Upper lobe of left lung (tissue), 4 donors: ENCODE measurements around the gene JMJD1C.

Experiments used
- EP300 ChIP-seq, 4 donors: sonication (generic); formaldehyde crosslinking; IDR thresholded peaks; one replicate each; pipeline ENCODE4 v1.5.1; 2017; ENCODE audit warnings: antibody characterized with exemption in 4 of 4, control low read depth in 2 of 4
- POLR2A ChIP-seq, 4 donors: fragments of 450-650 bp; IDR thresholded peaks; one replicate each; pipeline ENCODE4 v1.5.1; 2016 to 2017; ENCODE audit warnings: antibody characterized with exemption in 4 of 4, mild to moderate bottlenecking in 2 of 4
- TF ChIP-seq, protein P1 (sequence below), 6 experiments: fragments of 450-650 bp in 4 of 6; fragments of 200-600 bp in 2 of 6; sonication (generic) in 2 of 6; IDR thresholded peaks; one replicate each; pipeline ENCODE4 v1.5.1; 2016 to 2019; ENCODE audit warnings: antibody characterized with exemption in 6 of 6

- TF ChIP-seq POLR2A (IDR thresholded peaks at IDR 0.05), result no peak
- TF ChIP-seq, protein P1, sequence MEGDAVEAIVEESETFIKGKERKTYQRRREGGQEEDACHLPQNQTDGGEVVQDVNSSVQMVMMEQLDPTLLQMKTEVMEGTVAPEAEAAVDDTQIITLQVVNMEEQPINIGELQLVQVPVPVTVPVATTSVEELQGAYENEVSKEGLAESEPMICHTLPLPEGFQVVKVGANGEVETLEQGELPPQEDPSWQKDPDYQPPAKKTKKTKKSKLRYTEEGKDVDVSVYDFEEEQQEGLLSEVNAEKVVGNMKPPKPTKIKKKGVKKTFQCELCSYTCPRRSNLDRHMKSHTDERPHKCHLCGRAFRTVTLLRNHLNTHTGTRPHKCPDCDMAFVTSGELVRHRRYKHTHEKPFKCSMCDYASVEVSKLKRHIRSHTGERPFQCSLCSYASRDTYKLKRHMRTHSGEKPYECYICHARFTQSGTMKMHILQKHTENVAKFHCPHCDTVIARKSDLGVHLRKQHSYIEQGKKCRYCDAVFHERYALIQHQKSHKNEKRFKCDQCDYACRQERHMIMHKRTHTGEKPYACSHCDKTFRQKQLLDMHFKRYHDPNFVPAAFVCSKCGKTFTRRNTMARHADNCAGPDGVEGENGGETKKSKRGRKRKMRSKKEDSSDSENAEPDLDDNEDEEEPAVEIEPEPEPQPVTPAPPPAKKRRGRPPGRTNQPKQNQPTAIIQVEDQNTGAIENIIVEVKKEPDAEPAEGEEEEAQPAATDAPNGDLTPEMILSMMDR (IDR thresholded peaks at IDR 0.05), result no peak
- no peak for TF ChIP-seq EP300 (IDR thresholded peaks at IDR 0.05)
Measured at GRCh38 chr10:63439607-63440006, 26.2 kb downstream of the JMJD1C start.
